Progenitor cell of endocrine pancreas (in vitro differentiated cells): ENCODE measurements around the gene WDR27. TPM values are rescaled to one million over a fixed set of nuclear protein-coding genes. Genes with fewer than 3 reads are reported as not detected.

Experiments
- DNase-seq: peaks from one replicate; pipeline ENCODE4 v3.0.0; 2021; ENCODE audit warnings: low spot score; ENCODE audit not compliant: unreplicated experiment
- H3K27ac Mint-ChIP-seq: 2 replicates; pipeline ENCODE4 v1.8.0; 2021; ENCODE audit warnings: mild to moderate bottlenecking, moderate library complexity, mixed read lengths
- H3K27me3 Mint-ChIP-seq: 2 replicates; pipeline ENCODE4 v1.8.0; 2021; ENCODE audit warnings: mixed read lengths
- H3K36me3 Mint-ChIP-seq: 2 replicates; pipeline ENCODE4 v1.8.0; 2022; ENCODE audit warnings: mixed read lengths; ENCODE audit not compliant: insufficient read depth
- H3K4me1 Mint-ChIP-seq: 2 replicates; pipeline ENCODE4 v1.8.0; 2021; ENCODE audit warnings: low read depth, mixed read lengths
- H3K4me3 Mint-ChIP-seq: 2 replicates; pipeline ENCODE4 v1.8.0; 2021; ENCODE audit warnings: low read depth, mild to moderate bottlenecking, moderate library complexity, mixed read lengths
- H3K9me3 Mint-ChIP-seq: 2 replicates; pipeline ENCODE4 v1.8.0; 2021; ENCODE audit warnings: low read depth, mixed read lengths
- CTCF ChIP-seq: fragments of 200-600 bp; sonication (generic); IDR thresholded peaks from one replicate; pipeline ENCODE4 v1.5.0; 2021; ENCODE audit warnings: antibody characterized with exemption, mild to moderate bottlenecking; ENCODE audit not compliant: unreplicated experiment
- total RNA-seq: library from RNA; stranded (reverse); gene quantifications from 2 replicates; pipeline ENCODE4 v1.2.1, GENCODE V29; 2021

WDR27 gene
- total RNA-seq, 1 donor from 2014 or later: 123 TPM

- Mint-ChIP-seq H3K36me3 (peaks cover 10% of the 10 kb centered on the region), H3K27ac (no peak overlapping the region), H3K9me3 (no peaks in the 10 kb centered on the region), H3K27me3 (no peaks in the 10 kb centered on the region), H3K4me1 (no peaks in the 10 kb centered on the region), H3K4me3 (no peak overlapping the region)
- DNase-seq: no peak
- no peak for TF ChIP-seq CTCF
These were observed 35.4 kb downstream of the WDR27 start for GRCh38 chr6:169666441-169666840.

- Mint-ChIP-seq H3K27me3 (no peaks in the 10 kb centered on the region), H3K9me3 (no peaks in the 10 kb centered on the region), H3K36me3 (peaks cover 10% of the 10 kb centered on the region), H3K27ac (peak overlapping the region; percentile 54), H3K4me1 (no peaks in the 10 kb centered on the region), H3K4me3 (no peak overlapping the region)
- TF ChIP-seq CTCF: no peak
- no peak for DNase-seq
These were observed 36.5 kb downstream of the WDR27 start for GRCh38 chr6:169665289-169665688.

GRCh38 chr6:169664227-169664626 lies 37.6 kb downstream of the WDR27 start:
- H3K4me3 Mint-ChIP-seq: no peak overlapping the region
- TF ChIP-seq CTCF: no peak
- H3K36me3 Mint-ChIP-seq: peaks cover 15% of the 10 kb centered on the region
- H3K9me3 Mint-ChIP-seq: no peaks in the 10 kb centered on the region
- DNase-seq: no peak
- no peaks in the 10 kb centered on the region for H3K4me1 Mint-ChIP-seq
- H3K27ac Mint-ChIP-seq: no peak overlapping the region
- no peaks in the 10 kb centered on the region for H3K27me3 Mint-ChIP-seq

- no peak for TF ChIP-seq CTCF
- H3K36me3 Mint-ChIP-seq: peaks cover 19% of the 10 kb centered on the region
These were observed 38.4 kb downstream of the WDR27 start for GRCh38 chr6:169663468-169663867.

DNA sequence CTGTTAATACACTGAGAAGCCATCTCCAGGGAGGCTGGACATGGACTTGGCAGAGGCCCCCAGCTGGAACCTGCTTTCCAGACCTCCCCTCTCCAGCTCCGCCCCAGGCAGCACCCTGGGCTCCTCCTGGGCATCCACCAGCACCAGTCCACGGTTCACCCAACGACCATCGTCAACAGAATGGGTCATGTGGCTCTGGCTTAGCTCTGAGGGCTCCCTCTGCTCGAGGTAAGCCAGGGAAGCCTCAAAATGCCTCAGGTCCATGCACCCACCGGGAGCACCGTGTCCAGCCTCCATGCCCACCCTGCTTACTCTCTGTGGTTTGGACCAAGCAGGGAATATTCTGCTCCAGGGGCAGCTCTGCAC lies 40.5 kb downstream of the WDR27 start:
- no peak for DNase-seq
- H3K36me3 Mint-ChIP-seq: peaks cover 23% of the 10 kb centered on the region
- TF ChIP-seq CTCF: no peak
- H3K27me3 Mint-ChIP-seq: no peaks in the 10 kb centered on the region
- H3K9me3 Mint-ChIP-seq: no peaks in the 10 kb centered on the region
- no peak overlapping the region for H3K4me3 Mint-ChIP-seq
- no peaks in the 10 kb centered on the region for H3K4me1 Mint-ChIP-seq
- no peak overlapping the region for H3K27ac Mint-ChIP-seq

More at GRCh38 chr6:169663468-169663867, 38.4 kb downstream of the WDR27 start:
- Mint-ChIP-seq H3K27me3 (no peaks in the 10 kb centered on the region), H3K4me3 (no peak overlapping the region), H3K4me1 (no peaks in the 10 kb centered on the region), H3K9me3 (no peaks in the 10 kb centered on the region), H3K27ac (no peak overlapping the region)
- DNase-seq: no peak
